Ishikawa (cell line): ENCODE measurements around the gene REPIN1.

Experiments
- CEBPB ChIP-seq: IDR thresholded peaks from 2 replicates; pipeline ENCODE4 v1.6.1; 2012
- CREB1 ChIP-seq: IDR thresholded peaks from 2 replicates; pipeline ENCODE4 v1.6.1; 2012; ENCODE audit warnings: low read depth
- EGR1 ChIP-seq: IDR thresholded peaks from 2 replicates; pipeline ENCODE4 v1.6.1; 2012
- EP300 ChIP-seq: IDR thresholded peaks from 2 replicates; pipeline ENCODE4 v1.6.1; 2012; ENCODE audit warnings: borderline replicate concordance
- FOXM1 ChIP-seq: IDR thresholded peaks from 2 replicates; pipeline ENCODE4 v1.6.1; 2012; ENCODE audit warnings: low read depth, borderline replicate concordance
- MAX ChIP-seq: IDR thresholded peaks from 2 replicates; pipeline ENCODE4 v1.6.1; 2012
- NFIC ChIP-seq: IDR thresholded peaks from 2 replicates; pipeline ENCODE4 v1.6.1; 2012
- RAD21 ChIP-seq: IDR thresholded peaks from 2 replicates; pipeline ENCODE4 v1.6.1; 2012; ENCODE audit warnings: low read depth
- TAF1 ChIP-seq: IDR thresholded peaks from 2 replicates; pipeline ENCODE4 v1.6.1; 2012; ENCODE audit warnings: low read depth, mild to moderate bottlenecking
- TCF12 ChIP-seq: IDR thresholded peaks from 2 replicates; pipeline ENCODE4 v1.6.1; 2012; ENCODE audit warnings: low read depth
- TEAD4 ChIP-seq: IDR thresholded peaks from 2 replicates; pipeline ENCODE4 v1.6.1; 2012
- USF1 ChIP-seq: IDR thresholded peaks from 2 replicates; pipeline ENCODE4 v1.6.1; 2012
- YY1 ChIP-seq: IDR thresholded peaks from 2 replicates; pipeline ENCODE4 v1.6.1; 2012; ENCODE audit warnings: low read depth
- ZBTB7A ChIP-seq: IDR thresholded peaks from 2 replicates; pipeline ENCODE4 v1.6.1; 2012; ENCODE audit warnings: low read depth
- TF ChIP-seq, protein P1 (sequence below): IDR thresholded peaks from 2 replicates; pipeline ENCODE4 v1.6.1; 2012; ENCODE audit warnings: low read depth, mild to moderate bottlenecking

The REPIN1 gene

DNA sequence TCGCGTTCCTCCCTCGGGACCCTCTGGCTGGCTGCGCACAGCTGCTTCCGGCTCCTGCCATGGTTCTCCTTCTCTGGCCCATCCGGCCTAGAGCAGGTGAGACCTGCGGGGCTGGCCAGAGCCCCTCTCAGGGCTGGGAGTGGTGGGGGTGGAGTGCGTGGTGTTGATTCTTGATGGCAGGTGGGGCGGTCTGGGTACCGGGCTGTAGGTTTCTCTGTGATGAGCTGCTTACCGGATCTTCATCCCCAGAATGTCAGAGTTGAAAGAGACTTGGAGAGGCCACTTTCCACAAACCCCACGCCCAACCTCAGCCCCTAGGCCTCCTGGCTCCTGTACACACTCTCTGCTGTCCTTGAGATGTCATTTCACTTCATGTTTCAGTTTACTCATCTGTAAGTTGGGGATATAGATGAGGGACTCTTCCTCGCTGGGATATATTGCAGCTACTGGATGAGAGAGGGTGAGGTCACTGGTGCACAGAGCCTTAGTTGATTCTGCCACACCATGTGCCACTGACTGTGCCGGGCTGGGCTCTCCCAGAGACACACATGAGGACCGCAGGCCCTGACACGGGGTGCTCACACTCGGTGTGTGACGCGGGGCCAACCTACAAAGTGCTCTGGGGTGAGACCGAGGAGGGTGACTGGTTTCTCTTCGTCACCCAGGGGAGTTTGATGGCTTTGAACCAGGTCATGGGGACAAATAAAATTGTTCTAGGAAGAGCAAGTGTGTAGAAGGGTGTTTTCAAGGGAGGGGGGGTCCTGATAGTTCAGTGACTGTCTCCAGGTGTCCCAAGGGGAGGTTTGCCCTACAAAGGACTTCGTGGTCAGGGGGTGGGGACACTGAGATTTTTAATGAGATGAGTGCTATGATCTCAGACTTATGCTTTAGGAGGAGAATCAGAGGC lies 40.0 kb downstream of the REPIN1 start:
- TF ChIP-seq TEAD4 = no peak
- TF ChIP-seq TCF12 = no peak
- no peak for TF ChIP-seq CREB1
- TF ChIP-seq, protein P1, sequence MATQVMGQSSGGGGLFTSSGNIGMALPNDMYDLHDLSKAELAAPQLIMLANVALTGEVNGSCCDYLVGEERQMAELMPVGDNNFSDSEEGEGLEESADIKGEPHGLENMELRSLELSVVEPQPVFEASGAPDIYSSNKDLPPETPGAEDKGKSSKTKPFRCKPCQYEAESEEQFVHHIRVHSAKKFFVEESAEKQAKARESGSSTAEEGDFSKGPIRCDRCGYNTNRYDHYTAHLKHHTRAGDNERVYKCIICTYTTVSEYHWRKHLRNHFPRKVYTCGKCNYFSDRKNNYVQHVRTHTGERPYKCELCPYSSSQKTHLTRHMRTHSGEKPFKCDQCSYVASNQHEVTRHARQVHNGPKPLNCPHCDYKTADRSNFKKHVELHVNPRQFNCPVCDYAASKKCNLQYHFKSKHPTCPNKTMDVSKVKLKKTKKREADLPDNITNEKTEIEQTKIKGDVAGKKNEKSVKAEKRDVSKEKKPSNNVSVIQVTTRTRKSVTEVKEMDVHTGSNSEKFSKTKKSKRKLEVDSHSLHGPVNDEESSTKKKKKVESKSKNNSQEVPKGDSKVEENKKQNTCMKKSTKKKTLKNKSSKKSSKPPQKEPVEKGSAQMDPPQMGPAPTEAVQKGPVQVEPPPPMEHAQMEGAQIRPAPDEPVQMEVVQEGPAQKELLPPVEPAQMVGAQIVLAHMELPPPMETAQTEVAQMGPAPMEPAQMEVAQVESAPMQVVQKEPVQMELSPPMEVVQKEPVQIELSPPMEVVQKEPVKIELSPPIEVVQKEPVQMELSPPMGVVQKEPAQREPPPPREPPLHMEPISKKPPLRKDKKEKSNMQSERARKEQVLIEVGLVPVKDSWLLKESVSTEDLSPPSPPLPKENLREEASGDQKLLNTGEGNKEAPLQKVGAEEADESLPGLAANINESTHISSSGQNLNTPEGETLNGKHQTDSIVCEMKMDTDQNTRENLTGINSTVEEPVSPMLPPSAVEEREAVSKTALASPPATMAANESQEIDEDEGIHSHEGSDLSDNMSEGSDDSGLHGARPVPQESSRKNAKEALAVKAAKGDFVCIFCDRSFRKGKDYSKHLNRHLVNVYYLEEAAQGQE = no peak
- TF ChIP-seq NFIC = no peak
- no peak for TF ChIP-seq USF1
- no peak for TF ChIP-seq FOXM1
- TF ChIP-seq CEBPB = no peak
- no peak for TF ChIP-seq ZBTB7A
- TF ChIP-seq EGR1 = no peak

DNA sequence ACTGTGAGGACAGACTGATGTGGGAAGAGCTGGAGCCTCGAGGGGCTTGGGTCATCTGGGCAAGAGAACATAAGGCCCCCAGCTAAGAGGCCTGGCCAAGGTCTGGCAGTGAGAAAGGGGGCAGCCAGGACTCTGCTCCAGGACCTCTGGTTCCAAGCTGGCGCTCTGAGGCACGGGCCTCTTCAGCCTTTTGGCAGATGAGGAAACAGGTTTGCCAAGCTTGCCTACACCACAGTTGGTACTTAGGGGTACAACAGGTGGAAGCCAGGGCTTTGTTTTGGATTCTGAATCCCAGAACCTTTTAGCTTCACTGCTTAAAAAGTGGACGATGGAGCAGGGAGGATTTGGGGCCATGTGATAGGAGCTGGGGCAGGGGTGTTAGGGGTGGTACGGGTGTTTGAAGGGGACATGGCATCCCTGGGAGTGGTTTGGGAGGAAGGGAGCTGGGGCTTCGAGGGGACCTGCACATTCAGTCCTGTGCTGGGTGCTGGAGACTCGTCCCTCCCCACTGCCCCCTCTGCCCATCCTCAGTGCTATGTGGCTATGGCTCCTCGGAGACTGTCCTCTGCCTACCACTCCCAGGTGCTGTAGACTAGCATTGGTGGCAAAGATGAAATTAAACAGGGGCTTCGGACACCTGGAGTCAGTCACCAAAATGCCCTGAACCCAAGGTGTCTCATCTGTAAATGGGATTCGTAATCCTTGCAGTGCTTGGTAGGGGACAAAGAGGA lies 40.8 kb downstream of the REPIN1 start:
- TF ChIP-seq, protein P1 = no peak
- TF ChIP-seq TCF12 = no peak
- no peak for TF ChIP-seq NFIC

DNA sequence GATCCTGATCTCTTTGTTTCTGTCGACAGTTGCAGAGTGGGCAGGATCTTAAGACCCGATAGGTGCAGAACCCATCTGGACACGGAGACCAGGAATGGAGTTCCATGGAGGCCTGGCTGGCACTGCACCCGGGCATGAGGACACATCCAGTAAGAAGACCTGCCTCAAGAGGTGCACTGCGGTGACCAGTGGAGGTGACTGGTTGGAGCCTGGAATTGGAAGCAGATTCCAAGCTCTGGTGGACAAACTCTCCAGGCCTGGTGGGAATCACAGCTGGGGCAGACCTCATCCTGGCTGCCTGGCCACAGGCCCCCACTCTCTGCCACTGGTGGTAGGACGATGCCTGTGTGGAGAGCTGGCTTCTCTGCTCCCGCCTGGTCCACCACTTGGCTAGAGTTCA lies 41.5 kb downstream of the REPIN1 start:
- TF ChIP-seq EP300 = no peak
- TF ChIP-seq RAD21 = no peak
- no peak for TF ChIP-seq CREB1
- no peak for TF ChIP-seq YY1
- no peak for TF ChIP-seq TEAD4
- TF ChIP-seq, protein P1 = no peak
- no peak for TF ChIP-seq ZBTB7A
- TF ChIP-seq TCF12 = no peak
- TF ChIP-seq USF1 = no peak
- no peak for TF ChIP-seq NFIC
- no peak for TF ChIP-seq TAF1
- TF ChIP-seq CEBPB = no peak

GRCh38 chr7:150410680-150411346 lies 42.2 kb downstream of the REPIN1 start:
- TF ChIP-seq USF1 (no peak), ZBTB7A (no peak), TCF12 (no peak), EGR1 (no peak), RAD21 (no peak), EP300 (no peak), MAX (no peak)
